Smooth muscle cell (in vitro differentiated cells): ENCODE data around the gene CARMIL1. TPM values are rescaled to one million over a fixed set of nuclear protein-coding genes. Genes with fewer than 3 reads are reported as not detected.

Experiments
- DNase-seq: peaks from one replicate; lab custom pipeline; 2025; ENCODE audit not compliant: unreplicated experiment; lab: John Stamatoyannopoulos, UW
- H2AFZ ChIP-seq: fragments of 200-600 bp; sonication (generic); 2 replicates; pipeline ENCODE4 v1.6.0; 2016; ENCODE audit warnings: antibody characterized with exemption, low read depth, mild to moderate bottlenecking
- H3F3A ChIP-seq: fragments of 200-600 bp; sonication (generic); 2 replicates; pipeline ENCODE4 v1.6.0; 2017; ENCODE audit warnings: antibody characterized with exemption, low read depth
- H3K27ac ChIP-seq: fragments of 200-600 bp; sonication (generic); 2 replicates; pipeline ENCODE4 v1.5.1; 2016; ENCODE audit warnings: low read depth, mild to moderate bottlenecking
- H3K27me3 ChIP-seq: fragments of 200-600 bp; sonication (generic); 2 replicates; pipeline ENCODE4 v1.6.1; 2016; ENCODE audit warnings: low read depth, mild to moderate bottlenecking
- H3K36me3 ChIP-seq: fragments of 200-600 bp; sonication (generic); 2 replicates; pipeline ENCODE4 v1.5.1; 2016; ENCODE audit warnings: low read depth
- H3K4me1 ChIP-seq: fragments of 200-600 bp; sonication (generic); 2 replicates; pipeline ENCODE4 v1.5.1; 2016; ENCODE audit warnings: low read depth
- H3K4me2 ChIP-seq: fragments of 200-600 bp; sonication (generic); 2 replicates; pipeline ENCODE4 v1.6.0; 2016; ENCODE audit warnings: mild to moderate bottlenecking
- H3K4me3 ChIP-seq: fragments of 200-600 bp; sonication (generic); 2 replicates; pipeline ENCODE4 v1.5.1; 2016; ENCODE audit warnings: mild to moderate bottlenecking
- H3K79me2 ChIP-seq: fragments of 200-600 bp; sonication (generic); 2 replicates; pipeline ENCODE4 v1.6.0; 2016; ENCODE audit warnings: low read depth, mild to moderate bottlenecking
- H3K9ac ChIP-seq: fragments of 200-600 bp; sonication (generic); 2 replicates; pipeline ENCODE4 v1.6.0; 2016; ENCODE audit warnings: low read depth
- H3K9me3 ChIP-seq: fragments of 200-600 bp; sonication (generic); replicated peaks from 2 replicates; pipeline ENCODE4 v1.5.1; 2016; ENCODE audit warnings: low read depth
- H4K20me1 ChIP-seq: fragments of 200-600 bp; sonication (generic); 2 replicates; pipeline ENCODE4 v1.6.0; 2016; ENCODE audit warnings: low read depth
- WGBS: methylation state at CpG from one replicate; pipeline ENCODE4 v1.1.7; 2016; ENCODE audit warnings: low lambda C conversion rate; 5-methylcytosine and 5-hydroxymethylcytosine counted together
- polyA plus RNA-seq: library from polyadenylated mRNA; unstranded; fragments of >200 nt; fragmentation: Nextera tagmentation; extraction: Ambion mirVana; gene quantifications from 2 replicates; pipeline ENCODE4 v1.2.1, GENCODE V29; 2016
- total RNA-seq: library from RNA; depleted of rRNA; stranded (reverse); fragments of >200 nt; gene quantifications from 2 replicates; pipeline ENCODE4 v1.2.3, GENCODE V29; 2014
- TF ChIP-seq, protein P1 (sequence below): fragments of 200-600 bp; sonication (generic); IDR thresholded peaks from 2 replicates; pipeline ENCODE4 v1.5.1; 2017; ENCODE audit warnings: borderline replicate concordance, mild to moderate bottlenecking, antibody characterized with exemption; ENCODE audit not compliant: insufficient read depth, poor library complexity, severe bottlenecking

Gene CARMIL1
- total and polyA plus RNA-seq, 2 experiments from 2014 or later = 7.6 to 24.1 TPM

GRCh38 chr6:25450469-25451198 lies 171.5 kb downstream of the CARMIL1 start:
- Histone ChIP-seq H3K9me3 (peaks cover 6% of the 10 kb centered on the region), H3K36me3 (no peaks in the 10 kb centered on the region), H3K9ac (no peak overlapping the region), H3K27me3 (no peaks in the 10 kb centered on the region), H4K20me1 (no peaks in the 10 kb centered on the region), H3F3A (no peaks in the 10 kb centered on the region), H3K4me3 (no peak overlapping the region), H2AFZ (no peak overlapping the region), H3K4me2 (no peak overlapping the region), H3K4me1 (peaks cover 14% of the 10 kb centered on the region), H3K27ac (no peak overlapping the region), H3K79me2 (no peaks in the 10 kb centered on the region)
- DNase-seq = no peak
- TF ChIP-seq, protein P1, sequence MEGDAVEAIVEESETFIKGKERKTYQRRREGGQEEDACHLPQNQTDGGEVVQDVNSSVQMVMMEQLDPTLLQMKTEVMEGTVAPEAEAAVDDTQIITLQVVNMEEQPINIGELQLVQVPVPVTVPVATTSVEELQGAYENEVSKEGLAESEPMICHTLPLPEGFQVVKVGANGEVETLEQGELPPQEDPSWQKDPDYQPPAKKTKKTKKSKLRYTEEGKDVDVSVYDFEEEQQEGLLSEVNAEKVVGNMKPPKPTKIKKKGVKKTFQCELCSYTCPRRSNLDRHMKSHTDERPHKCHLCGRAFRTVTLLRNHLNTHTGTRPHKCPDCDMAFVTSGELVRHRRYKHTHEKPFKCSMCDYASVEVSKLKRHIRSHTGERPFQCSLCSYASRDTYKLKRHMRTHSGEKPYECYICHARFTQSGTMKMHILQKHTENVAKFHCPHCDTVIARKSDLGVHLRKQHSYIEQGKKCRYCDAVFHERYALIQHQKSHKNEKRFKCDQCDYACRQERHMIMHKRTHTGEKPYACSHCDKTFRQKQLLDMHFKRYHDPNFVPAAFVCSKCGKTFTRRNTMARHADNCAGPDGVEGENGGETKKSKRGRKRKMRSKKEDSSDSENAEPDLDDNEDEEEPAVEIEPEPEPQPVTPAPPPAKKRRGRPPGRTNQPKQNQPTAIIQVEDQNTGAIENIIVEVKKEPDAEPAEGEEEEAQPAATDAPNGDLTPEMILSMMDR = no peak

- H3K36me3 ChIP-seq = no peaks in the 10 kb centered on the region
- no peaks in the 10 kb centered on the region for H3K79me2 ChIP-seq
- H3K4me3 ChIP-seq = no peak overlapping the region
- H3K27me3 ChIP-seq = no peaks in the 10 kb centered on the region
- no peaks in the 10 kb centered on the region for H4K20me1 ChIP-seq
- no peaks in the 10 kb centered on the region for H3F3A ChIP-seq
- H3K4me2 ChIP-seq = no peak overlapping the region
- H2AFZ ChIP-seq = no peak overlapping the region
- 94% methylated on average over 3 of the region's 3 CpGs for WGBS
- no peak overlapping the region for H3K27ac ChIP-seq
- no peaks in the 10 kb centered on the region for H3K9me3 ChIP-seq
- DNase-seq = no peak
- no peak overlapping the region for H3K9ac ChIP-seq
- peaks cover 14% of the 10 kb centered on the region for H3K4me1 ChIP-seq
- TF ChIP-seq, protein P1 = no peak
Measured at GRCh38 chr6:25452031-25452430, 172.9 kb downstream of the CARMIL1 start.

DNA sequence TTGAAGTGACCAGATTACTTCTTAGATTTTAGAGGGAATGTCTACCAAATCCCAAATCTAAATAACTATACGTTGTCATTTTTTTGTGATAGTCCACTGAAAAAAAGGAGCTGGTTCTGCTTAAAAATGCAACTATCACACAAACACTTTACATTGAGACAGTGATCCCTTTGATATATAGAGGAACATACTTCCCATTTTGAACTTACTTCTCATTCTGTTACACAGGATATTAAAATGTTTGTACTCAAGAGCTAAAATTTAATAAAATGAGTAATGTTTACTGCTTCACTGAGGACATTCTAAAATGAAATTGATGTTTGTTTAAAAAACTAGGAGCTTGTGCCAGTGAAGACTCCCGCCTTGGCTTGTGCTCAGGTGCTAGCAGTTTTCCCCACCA lies 174.1 kb downstream of the CARMIL1 start:
- Histone ChIP-seq H3K4me3 (no peak overlapping the region), H3K27ac (no peak overlapping the region), H4K20me1 (no peaks in the 10 kb centered on the region), H3K79me2 (no peaks in the 10 kb centered on the region), H3K9me3 (no peaks in the 10 kb centered on the region), H3K27me3 (no peaks in the 10 kb centered on the region), H3K4me2 (no peak overlapping the region), H3K4me1 (peaks cover 14% of the 10 kb centered on the region), H3K9ac (no peak overlapping the region), H2AFZ (no peak overlapping the region), H3F3A (no peaks in the 10 kb centered on the region), H3K36me3 (no peaks in the 10 kb centered on the region)
- TF ChIP-seq, protein P1 = no peak
- DNase-seq = no peak
- 94% methylated on average over 2 of the region's 2 CpGs for WGBS

- 75% methylated on average over 1 of the region's 1 CpG for WGBS
- peaks cover 12% of the 10 kb centered on the region for H3K4me1 ChIP-seq
- no peaks in the 10 kb centered on the region for H4K20me1 ChIP-seq
- H3K27me3 ChIP-seq = no peaks in the 10 kb centered on the region
- DNase-seq = no peak
- no peaks in the 10 kb centered on the region for H3F3A ChIP-seq
- H3K27ac ChIP-seq = no peak overlapping the region
- no peaks in the 10 kb centered on the region for H3K79me2 ChIP-seq
- no peak overlapping the region for H3K4me2 ChIP-seq
- TF ChIP-seq, protein P1 = no peak
- H3K4me3 ChIP-seq = no peak overlapping the region
- no peaks in the 10 kb centered on the region for H3K36me3 ChIP-seq
- no peak overlapping the region for H2AFZ ChIP-seq
- no peaks in the 10 kb centered on the region for H3K9me3 ChIP-seq
- no peak overlapping the region for H3K9ac ChIP-seq
Measured at GRCh38 chr6:25454136-25454535, 175.0 kb downstream of the CARMIL1 start.
